Fibroblast of pulmonary artery (primary cell): ENCODE data around the gene RNF32.
A peak's percentile ranks its signal among the peaks of the same experiment; 100 is the strongest.

Experiments used
- DNase-seq: peaks from one replicate; pipeline ENCODE4 v3.0.0-alpha.2; 2010; ENCODE audit warnings: low read depth
- H3K4me3 ChIP-seq: replicated peaks from 2 replicates; pipeline ENCODE4 v1.5.1; 2011; ENCODE audit warnings: low read depth, mild to moderate bottlenecking, control low read depth, low read length, moderate library complexity
- TF ChIP-seq, protein P1 (sequence below): IDR thresholded peaks from 2 replicates; pipeline ENCODE4 v1.5.1; 2011; ENCODE audit warnings: mild to moderate bottlenecking, control low read depth, low read length, inconsistent platforms; ENCODE audit errors: missing control alignments

RNF32 gene

DNA sequence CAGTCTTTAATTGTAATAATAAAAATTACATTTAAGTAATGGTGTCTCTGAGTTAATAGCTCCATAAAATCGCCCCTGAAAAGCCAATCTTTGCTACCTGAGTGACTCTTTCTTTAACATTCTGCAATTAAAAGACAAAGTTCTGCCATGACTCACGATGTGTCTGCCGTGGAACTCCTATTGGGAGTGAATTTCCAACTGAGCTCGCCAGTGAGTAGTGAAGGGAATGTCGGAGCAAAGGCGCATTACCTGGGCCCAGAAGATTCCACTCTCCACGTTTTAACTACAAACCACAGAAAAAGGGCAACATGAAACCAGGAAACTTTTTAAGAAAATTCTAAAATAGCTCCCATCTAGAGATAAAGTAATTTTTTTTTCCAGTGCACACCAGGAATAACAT, 36.9 kb upstream of the RNF32 start:
- TF ChIP-seq, protein P1, sequence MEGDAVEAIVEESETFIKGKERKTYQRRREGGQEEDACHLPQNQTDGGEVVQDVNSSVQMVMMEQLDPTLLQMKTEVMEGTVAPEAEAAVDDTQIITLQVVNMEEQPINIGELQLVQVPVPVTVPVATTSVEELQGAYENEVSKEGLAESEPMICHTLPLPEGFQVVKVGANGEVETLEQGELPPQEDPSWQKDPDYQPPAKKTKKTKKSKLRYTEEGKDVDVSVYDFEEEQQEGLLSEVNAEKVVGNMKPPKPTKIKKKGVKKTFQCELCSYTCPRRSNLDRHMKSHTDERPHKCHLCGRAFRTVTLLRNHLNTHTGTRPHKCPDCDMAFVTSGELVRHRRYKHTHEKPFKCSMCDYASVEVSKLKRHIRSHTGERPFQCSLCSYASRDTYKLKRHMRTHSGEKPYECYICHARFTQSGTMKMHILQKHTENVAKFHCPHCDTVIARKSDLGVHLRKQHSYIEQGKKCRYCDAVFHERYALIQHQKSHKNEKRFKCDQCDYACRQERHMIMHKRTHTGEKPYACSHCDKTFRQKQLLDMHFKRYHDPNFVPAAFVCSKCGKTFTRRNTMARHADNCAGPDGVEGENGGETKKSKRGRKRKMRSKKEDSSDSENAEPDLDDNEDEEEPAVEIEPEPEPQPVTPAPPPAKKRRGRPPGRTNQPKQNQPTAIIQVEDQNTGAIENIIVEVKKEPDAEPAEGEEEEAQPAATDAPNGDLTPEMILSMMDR: no peak
- DNase-seq: no peak
- H3K4me3 ChIP-seq: no peak overlapping the region

DNA sequence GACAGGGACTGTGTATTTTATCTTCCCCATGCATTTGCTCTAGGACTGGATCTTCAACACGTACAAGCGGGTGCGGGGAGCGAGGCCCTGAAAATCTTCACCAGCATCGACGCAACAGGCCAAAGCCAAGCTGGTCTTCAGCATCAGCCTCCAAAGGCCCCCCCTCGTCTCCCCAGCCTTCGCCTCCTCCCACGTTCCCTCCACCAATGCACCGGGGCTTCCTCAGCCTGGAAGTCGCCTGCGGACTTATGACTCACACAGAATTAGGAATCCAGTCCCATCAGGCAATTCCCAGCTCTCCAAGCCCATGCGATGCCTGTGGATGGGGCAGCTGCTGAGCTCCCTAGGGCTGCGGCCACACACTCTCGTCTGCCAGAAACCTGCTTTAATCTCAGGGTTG, 36.3 kb upstream of the RNF32 start:
- H3K4me3 ChIP-seq: no peak overlapping the region
- no peak for DNase-seq
- TF ChIP-seq, protein P1: no peak

DNA sequence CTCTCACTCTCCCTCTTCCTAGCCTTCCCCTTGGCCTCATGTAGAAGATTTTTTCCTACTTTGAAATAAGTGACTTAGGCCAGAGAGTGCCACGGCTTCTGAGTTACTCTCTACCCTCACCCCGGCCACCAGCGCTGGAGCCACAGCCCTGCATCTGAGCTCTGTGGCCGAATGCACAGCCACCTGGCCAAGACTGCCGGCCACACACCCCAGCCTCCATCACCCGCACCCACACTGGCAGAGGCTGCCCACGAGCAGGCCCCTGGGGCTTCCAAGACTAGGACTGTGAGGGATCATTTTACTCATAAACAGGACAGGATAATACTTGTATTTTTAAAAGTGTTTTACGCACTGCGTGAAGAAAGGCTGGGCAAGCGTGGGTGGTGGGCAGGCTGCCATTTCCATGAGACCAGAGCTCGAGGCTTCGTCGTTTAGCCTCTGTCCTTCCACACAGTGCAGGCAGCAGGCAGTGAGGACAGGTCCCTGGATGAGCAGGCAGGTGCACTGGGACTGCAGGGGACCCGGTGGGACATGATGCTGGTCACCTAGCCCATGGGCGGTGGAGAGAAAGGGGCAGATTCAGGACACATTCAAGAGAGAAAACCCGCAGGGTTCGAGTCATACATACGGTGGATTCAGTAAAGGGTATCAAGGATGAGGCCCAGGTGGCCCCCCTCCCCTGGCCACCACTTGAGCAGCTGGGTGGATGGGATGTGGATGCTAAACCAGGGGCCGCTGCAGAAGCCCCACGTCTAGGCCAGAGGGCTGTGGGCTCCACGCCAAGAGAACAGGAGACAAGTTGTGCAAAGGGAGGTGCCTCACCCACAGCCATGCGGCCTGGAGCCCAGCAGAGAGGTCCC, 35.5 kb upstream of the RNF32 start:
- DNase-seq: no peak
- TF ChIP-seq, protein P1: no peak
- no peak overlapping the region for H3K4me3 ChIP-seq

DNA sequence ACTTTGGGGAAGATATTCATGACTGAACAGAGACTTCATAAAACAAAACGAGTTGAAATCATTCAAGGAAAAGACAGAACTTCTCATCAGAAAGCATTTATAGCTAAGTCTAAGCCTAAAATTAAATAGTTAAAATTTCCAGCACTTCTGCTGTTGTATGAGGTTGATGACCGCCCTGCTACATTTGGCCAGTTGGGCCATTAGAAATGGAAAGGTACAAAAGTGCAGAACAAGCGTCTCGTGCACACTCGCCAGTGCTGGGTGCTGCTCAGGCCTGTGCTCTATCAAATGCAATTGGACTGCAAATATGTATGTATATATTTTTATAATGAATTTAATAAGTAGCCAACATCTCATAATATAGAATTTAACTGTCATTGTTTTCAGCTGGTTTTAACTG, 34.4 kb upstream of the RNF32 start:
- H3K4me3 ChIP-seq: no peak overlapping the region
- no peak for DNase-seq
- TF ChIP-seq, protein P1: no peak

DNA sequence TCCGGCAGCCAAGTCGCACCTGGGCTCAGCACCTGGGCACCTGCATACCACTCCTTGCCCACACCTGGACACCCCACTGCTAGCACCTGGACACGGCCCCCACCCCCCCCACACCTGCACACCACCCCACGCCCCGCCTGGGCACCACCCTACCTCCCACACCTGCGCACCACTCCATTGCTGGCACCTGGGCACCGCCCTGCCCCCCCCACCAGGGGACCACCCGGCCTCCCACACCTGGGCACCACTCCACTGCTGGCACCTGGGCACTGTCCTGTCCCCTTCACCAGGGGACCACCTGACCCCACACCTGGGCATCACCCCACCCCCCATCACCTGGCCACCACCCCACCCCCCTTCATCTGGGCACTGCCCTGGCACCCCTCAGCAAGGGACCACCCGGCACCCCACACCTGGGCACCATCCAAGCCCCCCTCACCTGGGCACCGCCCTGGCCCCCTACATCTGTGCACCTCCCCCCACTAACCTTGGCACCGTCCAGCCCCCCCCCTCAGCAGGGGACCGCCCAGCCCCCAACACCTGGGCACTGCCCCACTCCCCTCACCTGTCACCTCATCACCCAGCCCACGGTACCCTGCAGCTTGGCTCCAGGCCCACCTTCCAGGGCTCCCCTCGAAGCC, 33.8 kb upstream of the RNF32 start:
- no peak overlapping the region for H3K4me3 ChIP-seq
- TF ChIP-seq, protein P1: no peak
- DNase-seq: no peak

DNA sequence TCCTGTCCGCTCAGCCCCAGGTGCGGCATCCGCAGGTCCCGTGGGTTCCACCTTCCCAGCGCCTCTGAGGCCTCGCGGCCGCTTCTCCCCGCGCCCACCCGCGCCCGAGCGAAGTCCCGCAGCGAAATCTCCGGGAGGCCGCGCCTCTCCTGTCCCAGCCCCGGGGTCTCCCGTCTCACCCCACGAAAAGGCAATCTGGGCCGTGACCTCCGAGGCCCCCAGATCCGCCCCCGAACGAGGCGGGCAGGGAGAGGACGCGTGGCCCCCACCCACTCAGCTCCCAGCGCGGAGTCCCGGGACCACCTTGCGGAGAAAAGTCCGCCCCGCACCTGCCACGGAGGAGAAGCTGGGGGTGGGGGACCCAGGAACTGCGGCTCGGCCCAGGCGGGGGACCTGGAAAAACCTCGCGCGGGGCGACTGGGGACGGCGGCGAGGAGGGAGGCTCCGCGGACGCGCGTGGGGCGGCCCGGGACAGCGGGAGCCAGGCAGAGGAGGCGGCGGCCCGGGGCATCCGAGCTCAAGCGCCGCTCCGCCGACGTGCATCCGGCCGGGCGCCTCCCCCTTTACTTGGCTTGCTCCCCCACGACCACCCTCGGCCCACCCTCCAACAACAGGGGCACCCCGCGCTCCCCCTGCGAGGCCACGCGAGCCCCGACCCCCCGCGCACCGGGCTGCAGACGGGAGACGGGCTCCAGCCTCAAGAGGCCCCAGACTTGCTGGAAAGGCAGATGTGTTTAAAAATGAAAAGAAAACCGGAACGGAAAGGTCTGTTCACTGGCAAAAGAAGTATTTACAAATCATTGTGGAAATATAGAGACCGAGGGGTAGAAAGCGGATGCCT, 33.0 kb upstream of the RNF32 start:
- DNase-seq: no peak
- TF ChIP-seq, protein P1: no peak
- H3K4me3 ChIP-seq: peak overlapping the region; percentile 29
